ENCODE results near the gene OPTN.

OPTN gene

DNA sequence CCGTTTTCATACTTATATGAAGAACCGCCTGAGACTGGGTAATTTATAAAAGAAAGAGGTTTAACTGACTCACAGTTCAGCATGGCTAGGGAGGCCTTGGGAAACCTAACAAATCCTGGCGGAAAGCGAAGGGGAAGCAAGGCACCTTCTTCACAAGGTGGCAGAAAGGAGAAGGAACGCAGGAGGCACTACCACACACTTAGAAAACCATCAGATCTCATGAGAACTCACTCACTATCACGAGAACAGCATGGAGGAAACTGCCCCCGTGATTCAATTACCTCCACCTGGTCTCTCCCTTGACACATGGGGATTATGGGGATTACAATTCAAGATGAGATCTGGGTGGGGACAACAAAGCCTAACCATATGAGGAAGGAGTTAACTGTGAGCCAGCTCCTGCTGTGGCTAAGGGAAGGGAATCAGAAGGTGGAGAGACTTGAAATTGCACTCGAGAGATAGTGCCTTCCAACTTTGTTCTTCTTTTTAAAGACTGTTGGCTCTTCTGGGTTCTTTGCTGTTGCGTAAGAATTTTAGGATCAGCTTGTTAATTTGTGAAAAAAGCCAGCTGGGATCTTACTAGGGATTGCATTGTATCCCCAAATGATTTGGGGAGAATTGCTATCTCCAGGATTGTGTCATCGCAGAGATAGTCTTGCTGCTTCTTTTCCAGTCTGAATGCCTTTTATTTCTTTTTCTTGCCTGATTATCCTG lies 21.0 kb downstream of the OPTN start:
- H3K4me3 ChIP-seq (replicated peaks in 1 of 2; ENCODE audit: low read depth in 2 of 2, low read length in 2 of 2), result no peak overlapping the region
- peak in 1 of 2 donors; percentile 61 for DNase-seq (ENCODE audit: low read depth in 2 of 2)
- TF ChIP-seq, protein P1, sequence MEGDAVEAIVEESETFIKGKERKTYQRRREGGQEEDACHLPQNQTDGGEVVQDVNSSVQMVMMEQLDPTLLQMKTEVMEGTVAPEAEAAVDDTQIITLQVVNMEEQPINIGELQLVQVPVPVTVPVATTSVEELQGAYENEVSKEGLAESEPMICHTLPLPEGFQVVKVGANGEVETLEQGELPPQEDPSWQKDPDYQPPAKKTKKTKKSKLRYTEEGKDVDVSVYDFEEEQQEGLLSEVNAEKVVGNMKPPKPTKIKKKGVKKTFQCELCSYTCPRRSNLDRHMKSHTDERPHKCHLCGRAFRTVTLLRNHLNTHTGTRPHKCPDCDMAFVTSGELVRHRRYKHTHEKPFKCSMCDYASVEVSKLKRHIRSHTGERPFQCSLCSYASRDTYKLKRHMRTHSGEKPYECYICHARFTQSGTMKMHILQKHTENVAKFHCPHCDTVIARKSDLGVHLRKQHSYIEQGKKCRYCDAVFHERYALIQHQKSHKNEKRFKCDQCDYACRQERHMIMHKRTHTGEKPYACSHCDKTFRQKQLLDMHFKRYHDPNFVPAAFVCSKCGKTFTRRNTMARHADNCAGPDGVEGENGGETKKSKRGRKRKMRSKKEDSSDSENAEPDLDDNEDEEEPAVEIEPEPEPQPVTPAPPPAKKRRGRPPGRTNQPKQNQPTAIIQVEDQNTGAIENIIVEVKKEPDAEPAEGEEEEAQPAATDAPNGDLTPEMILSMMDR (IDR thresholded peaks at IDR 0.05; ENCODE audit: low read depth, low read length), result no peak

DNA sequence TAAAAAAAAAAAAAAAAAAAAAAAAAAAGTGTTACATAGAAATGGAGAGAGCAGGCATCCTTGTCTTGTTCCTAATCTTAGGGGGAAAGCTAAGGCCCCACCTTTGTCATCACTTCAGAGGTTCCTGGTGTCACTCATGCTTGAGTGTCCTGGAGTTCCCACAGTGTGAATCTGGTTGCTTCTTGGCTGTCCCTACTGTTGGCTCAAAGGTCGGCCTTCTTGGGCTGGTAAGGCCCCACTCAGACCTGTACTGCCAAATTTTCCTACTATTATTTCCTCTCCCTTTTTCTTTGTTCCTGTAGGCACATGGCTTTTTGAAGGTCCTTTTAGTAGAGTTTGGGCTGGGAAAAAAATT lies 21.5 kb downstream of the OPTN start:
- no peak for DNase-seq (ENCODE audit: low read depth in 2 of 2)
- no peak overlapping the region for H3K4me3 ChIP-seq (replicated peaks in 1 of 2; ENCODE audit: low read depth in 2 of 2, low read length in 2 of 2)
- TF ChIP-seq, protein P1 (IDR thresholded peaks at IDR 0.05; ENCODE audit: low read depth, low read length), result no peak

DNA sequence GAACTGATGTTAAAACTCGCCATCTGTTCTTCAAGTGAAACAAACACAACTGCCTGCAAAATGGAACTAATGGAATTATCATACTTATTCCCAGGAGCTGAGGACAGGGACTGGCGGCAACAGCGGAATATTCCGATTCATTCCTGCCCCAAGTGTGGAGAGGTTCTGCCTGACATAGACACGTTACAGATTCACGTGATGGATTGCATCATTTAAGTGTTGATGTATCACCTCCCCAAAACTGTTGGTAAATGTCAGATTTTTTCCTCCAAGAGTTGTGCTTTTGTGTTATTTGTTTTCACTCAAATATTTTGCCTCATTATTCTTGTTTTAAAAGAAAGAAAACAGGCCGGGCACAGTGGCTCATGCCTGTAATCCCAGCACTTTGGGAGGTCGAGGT lies 36.7 kb downstream of the OPTN start:
- H3K4me3 ChIP-seq (replicated peaks in 1 of 2; ENCODE audit: low read depth in 2 of 2, low read length in 2 of 2), result no peak overlapping the region
- no peak for DNase-seq (ENCODE audit: low read depth in 2 of 2)
- TF ChIP-seq, protein P1 (IDR thresholded peaks at IDR 0.05; ENCODE audit: low read depth, low read length), result no peak

DNA sequence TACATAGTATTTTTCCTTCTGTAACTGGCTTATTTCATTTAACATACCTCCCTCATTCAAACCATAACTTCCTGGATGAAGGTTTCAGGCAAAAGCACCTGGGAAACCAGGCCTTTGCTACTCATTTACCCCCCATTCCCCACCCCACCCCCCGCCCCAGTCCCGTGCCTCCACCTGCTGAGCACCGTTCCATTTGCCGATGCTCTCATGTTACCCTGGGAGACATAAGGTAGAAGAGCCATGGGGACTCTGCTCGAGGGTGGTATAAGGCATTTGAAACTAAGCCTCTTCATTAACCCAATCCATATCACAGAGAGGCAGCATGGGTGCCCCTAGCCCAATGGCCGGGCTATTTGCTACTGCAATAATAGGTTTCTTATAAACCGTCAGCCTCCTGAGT lies 39.2 kb downstream of the OPTN start:
- TF ChIP-seq, protein P1 (IDR thresholded peaks at IDR 0.05; ENCODE audit: low read depth, low read length), result no peak
- no peak for DNase-seq (ENCODE audit: low read depth in 2 of 2)
- no peak overlapping the region for H3K4me3 ChIP-seq (replicated peaks in 1 of 2; ENCODE audit: low read depth in 2 of 2, low read length in 2 of 2)

DNA sequence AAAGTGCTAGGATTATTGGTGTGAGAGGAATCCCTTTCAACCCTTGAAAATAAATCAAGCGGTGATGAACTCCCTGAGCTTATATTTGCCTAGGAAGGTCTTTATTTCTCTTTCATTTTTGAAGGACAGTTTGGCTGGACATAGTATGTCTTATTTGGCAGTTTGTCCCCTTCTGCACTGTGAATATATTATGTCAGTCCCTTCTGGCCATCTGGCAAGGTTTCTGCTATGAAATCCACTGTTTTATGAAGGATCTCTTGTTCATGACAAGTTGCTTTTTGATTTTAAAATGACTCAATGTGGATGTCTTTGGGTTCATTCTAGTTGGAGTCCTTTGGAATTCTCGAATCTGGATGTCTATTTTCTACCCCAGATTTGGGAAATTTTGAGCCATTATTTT lies 39.7 kb downstream of the OPTN start:
- TF ChIP-seq, protein P1 (IDR thresholded peaks at IDR 0.05; ENCODE audit: low read depth, low read length), result no peak
- no peak for DNase-seq (ENCODE audit: low read depth in 2 of 2)
- H3K4me3 ChIP-seq (replicated peaks in 1 of 2; ENCODE audit: low read depth in 2 of 2, low read length in 2 of 2), result no peak overlapping the region

DNA sequence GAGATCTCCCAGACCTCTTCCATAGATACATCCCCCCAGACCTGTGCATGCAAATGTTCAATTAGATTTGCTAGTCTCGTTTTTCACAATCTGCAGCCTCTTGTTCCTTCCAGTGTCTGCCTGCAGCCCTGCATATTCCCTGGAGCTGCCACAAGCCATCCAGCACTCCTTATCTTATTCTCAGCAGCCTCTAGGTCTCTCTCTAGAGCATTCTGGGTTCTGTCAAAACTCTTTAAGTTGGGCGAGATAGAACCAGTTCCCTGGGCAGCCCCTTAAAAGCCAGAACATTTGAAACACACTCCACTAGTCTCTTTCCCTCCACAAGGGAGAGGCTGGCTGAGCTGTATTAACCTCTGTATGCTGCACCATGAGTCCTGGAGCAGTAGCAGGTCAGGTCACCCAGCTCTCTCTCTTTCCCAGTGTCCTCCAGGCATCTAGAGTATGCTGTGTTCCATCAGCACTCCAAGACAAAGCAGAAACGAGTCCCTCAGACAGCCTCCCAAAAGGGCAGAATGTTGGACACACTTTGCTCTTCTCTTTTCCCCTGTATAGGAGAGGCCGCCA lies 40.7 kb downstream of the OPTN start:
- no peak overlapping the region for H3K4me3 ChIP-seq (replicated peaks in 1 of 2; ENCODE audit: low read depth in 2 of 2, low read length in 2 of 2)
- TF ChIP-seq, protein P1 (IDR thresholded peaks at IDR 0.05; ENCODE audit: low read depth, low read length), result no peak
- DNase-seq (ENCODE audit: low read depth in 2 of 2), result no peak
